Neural cell (in vitro differentiated cells): ENCODE results near the gene THRB. TPM values are rescaled to one million over a fixed set of nuclear protein-coding genes. Genes with fewer than 3 reads are reported as not detected.

Source experiments
- H2AFZ ChIP-seq: fragments of 200-600, 300-800 bp; sonication (generic), shearing (Covaris generic); 2 replicates; pipeline ENCODE4 v1.6.0; 2014; ENCODE audit warnings: low read depth, mild to moderate bottlenecking, antibody characterized with exemption, low read length, moderate library complexity
- H3F3A ChIP-seq: fragments of 200-600 bp; shearing (Covaris generic); 2 replicates; pipeline ENCODE4 v1.6.1; 2016; ENCODE audit warnings: mild to moderate bottlenecking, moderate library complexity, mixed read lengths, antibody characterized with exemption, low read length; ENCODE audit not compliant: insufficient read depth, poor library complexity, severe bottlenecking
- H3K27ac ChIP-seq: fragments of 200-600, 300-800 bp; sonication (generic), shearing (Covaris generic); 2 replicates; pipeline ENCODE4 v1.5.1; 2014; ENCODE audit warnings: mild to moderate bottlenecking, low read length, moderate library complexity
- H3K27me3 ChIP-seq: fragments of 300-800, 200-600 bp; sonication (generic), shearing (Covaris generic); 2 replicates; pipeline ENCODE4 v1.6.0; 2014; ENCODE audit warnings: mild to moderate bottlenecking, low read depth, low read length, moderate library complexity; ENCODE audit not compliant: insufficient read depth
- H3K36me3 ChIP-seq: fragments of 300-800, 200-600 bp; sonication (generic), shearing (Covaris generic); 2 replicates; pipeline ENCODE4 v1.5.1; 2014; ENCODE audit warnings: mild to moderate bottlenecking, antibody characterized with exemption, low read length, moderate library complexity; ENCODE audit not compliant: insufficient read depth
- H3K4me2 ChIP-seq: fragments of 300-800, 200-600 bp; sonication (generic), shearing (Covaris generic); 2 replicates; pipeline ENCODE4 v1.6.0; 2014; ENCODE audit warnings: mild to moderate bottlenecking, low read length
- H3K4me3 ChIP-seq: fragments of 300-800, 200-600 bp; sonication (generic), shearing (Covaris generic); 2 replicates; pipeline ENCODE4 v1.5.1; 2014; ENCODE audit warnings: mild to moderate bottlenecking, low read length, moderate library complexity
- H3K79me2 ChIP-seq: fragments of 200-600 bp; shearing (Covaris generic); replicated peaks from 2 replicates; pipeline ENCODE4 v1.6.0; 2014; ENCODE audit warnings: mild to moderate bottlenecking, low read length, moderate library complexity; ENCODE audit not compliant: insufficient read depth
- H3K9ac ChIP-seq: fragments of 300-800, 200-600 bp; sonication (generic), shearing (Covaris generic); 2 replicates; pipeline ENCODE4 v1.6.1; 2016; ENCODE audit warnings: mild to moderate bottlenecking, low read length, mixed read lengths
- H3K9me2 ChIP-seq: fragments of 200-600 bp; shearing (Covaris generic); 2 replicates; pipeline ENCODE4 v1.6.1; 2016; ENCODE audit warnings: mild to moderate bottlenecking, low read length, mixed read lengths; ENCODE audit not compliant: insufficient read depth
- H3K9me3 ChIP-seq: fragments of 200-600, 300-800 bp; sonication (generic), shearing (Covaris generic); 2 replicates; pipeline ENCODE4 v1.6.1; 2016; ENCODE audit warnings: mild to moderate bottlenecking, mixed run types, low read length, moderate library complexity, mixed read lengths
- H4K20me1 ChIP-seq: fragments of 200-600 bp; shearing (Covaris generic); 2 replicates; pipeline ENCODE4 v1.6.1; 2016; ENCODE audit warnings: mild to moderate bottlenecking, mixed run types; ENCODE audit not compliant: insufficient read depth
- CTCF ChIP-seq: fragments of 450-650 bp; IDR thresholded peaks from 2 replicates; pipeline ENCODE4 v1.5.1; 2014; ENCODE audit warnings: antibody characterized with exemption, mild to moderate bottlenecking, moderate library complexity; ENCODE audit not compliant: poor library complexity, severe bottlenecking
- EP300 ChIP-seq: fragments of 450-650 bp; conservative IDR thresholded peaks from 2 replicates; pipeline ENCODE4 v1.6.1; 2014; ENCODE audit warnings: antibody characterized with exemption, mild to moderate bottlenecking, moderate library complexity; ENCODE audit not compliant: poor library complexity, severe bottlenecking
- EZH2 ChIP-seq: fragments of 200-600, 300-800 bp; shearing (Covaris generic), sonication (generic); IDR thresholded peaks from 2 replicates; pipeline ENCODE4 v1.6.1; 2014; ENCODE audit warnings: antibody characterized with exemption, low read length, borderline replicate concordance, mild to moderate bottlenecking; ENCODE audit not compliant: insufficient read depth, poor library complexity, severe bottlenecking
- MXI1 ChIP-seq: fragments of 450-650 bp; conservative IDR thresholded peaks from 2 replicates; pipeline ENCODE4 v1.6.1; 2014; ENCODE audit warnings: antibody characterized with exemption, mild to moderate bottlenecking; ENCODE audit not compliant: poor library complexity, severe bottlenecking
- POLR2AphosphoS5 ChIP-seq: IDR thresholded peaks from 2 replicates; pipeline ENCODE4 v1.6.1; 2012
- RAD21 ChIP-seq: fragments of 450-650 bp; conservative IDR thresholded peaks from 2 replicates; pipeline ENCODE4 v1.6.1; 2014; ENCODE audit warnings: antibody characterized with exemption, mild to moderate bottlenecking, moderate library complexity
- REST ChIP-seq: IDR thresholded peaks from 2 replicates; pipeline ENCODE4 v1.6.1; 2012; ENCODE audit warnings: borderline replicate concordance
- SMC3 ChIP-seq: fragments of 450-650 bp; conservative IDR thresholded peaks from 2 replicates; pipeline ENCODE4 v1.6.1; 2014; ENCODE audit warnings: antibody characterized with exemption, mild to moderate bottlenecking, moderate library complexity; ENCODE audit not compliant: poor library complexity
- TAF1 ChIP-seq: IDR thresholded peaks from 2 replicates; pipeline ENCODE4 v1.6.1; 2012; ENCODE audit warnings: low read depth
- polyA plus RNA-seq: library from polyadenylated mRNA; depleted of rRNA; stranded (reverse); fragments of >200 nt; gene quantifications from 2 replicates; pipeline ENCODE4 v1.2.3, GENCODE V29; 2014

THRB gene
- polyA plus RNA-seq, 1 donor from 2014 or later = 1.7 TPM

GRCh38 chr3:24096695-24097290 is 397.9 kb downstream of the THRB start:
- no peak overlapping the region for H3K27ac ChIP-seq
- no peak overlapping the region for H2AFZ ChIP-seq
- no peaks in the 10 kb centered on the region for H3K9me2 ChIP-seq
- TF ChIP-seq EP300 = no peak
- TF ChIP-seq SMC3 = no peak
- no peak for TF ChIP-seq RAD21
- TF ChIP-seq EZH2 = no peak
- TF ChIP-seq MXI1 = no peak
- TF ChIP-seq POLR2AphosphoS5 = no peak
- TF ChIP-seq REST = no peak
- TF ChIP-seq CTCF = no peak
- H3K4me2 ChIP-seq = no peak overlapping the region
- no peaks in the 10 kb centered on the region for H3K36me3 ChIP-seq
- no peaks in the 10 kb centered on the region for H3K9me3 ChIP-seq
- no peaks in the 10 kb centered on the region for H4K20me1 ChIP-seq
- no peak overlapping the region for H3K9ac ChIP-seq
- H3K27me3 ChIP-seq = no peaks in the 10 kb centered on the region
- H3K79me2 ChIP-seq = no peaks in the 10 kb centered on the region
- H3K4me3 ChIP-seq = no peak overlapping the region
- no peaks in the 10 kb centered on the region for H3F3A ChIP-seq

- H3K79me2 ChIP-seq = no peaks in the 10 kb centered on the region
These were observed 398.4 kb downstream of the THRB start for GRCh38 chr3:24096271-24096670.

More at GRCh38 chr3:24096271-24096670, 398.4 kb downstream of the THRB start:
- Histone ChIP-seq H2AFZ (no peak overlapping the region), H3K9me2 (no peaks in the 10 kb centered on the region), H3K27ac (no peak overlapping the region), H3K4me3 (no peak overlapping the region), H3K9me3 (no peaks in the 10 kb centered on the region), H3K9ac (no peak overlapping the region), H4K20me1 (no peaks in the 10 kb centered on the region), H3K27me3 (no peaks in the 10 kb centered on the region), H3F3A (no peaks in the 10 kb centered on the region), H3K36me3 (no peaks in the 10 kb centered on the region), H3K4me2 (no peak overlapping the region)
- TF ChIP-seq CTCF (no peak), REST (no peak), EP300 (no peak), MXI1 (no peak), TAF1 (no peak), RAD21 (no peak), POLR2AphosphoS5 (no peak), SMC3 (no peak), EZH2 (no peak)
